ENCODE measurements around the gene GLTP. TPM values are rescaled to one million over a fixed set of nuclear protein-coding genes. Genes with fewer than 3 reads are reported as not detected.

GLTP gene
- total and polyA plus RNA-seq, 4 donors: 8.5 to 12.8 (median 8.7) TPM

DNA sequence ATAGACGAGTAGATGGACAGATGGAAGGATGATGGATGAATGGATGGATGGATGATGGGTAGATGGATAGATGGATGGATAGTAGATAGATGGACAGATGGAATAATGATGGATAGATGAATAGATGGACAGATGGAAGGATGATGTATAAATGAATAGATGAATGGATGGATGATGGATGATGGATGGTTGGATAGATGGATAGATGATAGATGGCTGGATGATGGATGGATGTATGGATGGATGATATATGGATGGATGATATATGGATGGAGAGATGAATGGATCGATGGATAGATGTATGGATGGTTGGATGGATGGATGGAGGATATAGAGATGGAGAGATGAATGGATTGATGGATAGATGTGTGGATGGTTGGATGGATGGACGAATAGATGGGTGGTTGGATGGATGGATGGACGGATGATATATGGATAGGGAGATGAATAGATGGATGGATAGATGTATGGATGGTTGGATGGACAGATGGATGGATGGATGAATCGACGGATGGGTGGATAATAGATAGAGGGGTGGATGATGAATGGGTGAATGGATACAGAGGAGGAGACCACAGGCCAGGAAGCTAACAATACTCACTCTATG lies 66.4 kb downstream of the GLTP start (continued):
- TF ChIP-seq, protein P1, sequence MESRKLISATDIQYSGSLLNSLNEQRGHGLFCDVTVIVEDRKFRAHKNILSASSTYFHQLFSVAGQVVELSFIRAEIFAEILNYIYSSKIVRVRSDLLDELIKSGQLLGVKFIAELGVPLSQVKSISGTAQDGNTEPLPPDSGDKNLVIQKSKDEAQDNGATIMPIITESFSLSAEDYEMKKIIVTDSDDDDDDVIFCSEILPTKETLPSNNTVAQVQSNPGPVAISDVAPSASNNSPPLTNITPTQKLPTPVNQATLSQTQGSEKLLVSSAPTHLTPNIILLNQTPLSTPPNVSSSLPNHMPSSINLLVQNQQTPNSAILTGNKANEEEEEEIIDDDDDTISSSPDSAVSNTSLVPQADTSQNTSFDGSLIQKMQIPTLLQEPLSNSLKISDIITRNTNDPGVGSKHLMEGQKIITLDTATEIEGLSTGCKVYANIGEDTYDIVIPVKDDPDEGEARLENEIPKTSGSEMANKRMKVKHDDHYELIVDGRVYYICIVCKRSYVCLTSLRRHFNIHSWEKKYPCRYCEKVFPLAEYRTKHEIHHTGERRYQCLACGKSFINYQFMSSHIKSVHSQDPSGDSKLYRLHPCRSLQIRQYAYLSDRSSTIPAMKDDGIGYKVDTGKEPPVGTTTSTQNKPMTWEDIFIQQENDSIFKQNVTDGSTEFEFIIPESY (IDR thresholded peaks at IDR 0.05): no peak
- no peak for TF ChIP-seq TAF1 (conservative IDR thresholded peaks at IDR 0.05)
- TF ChIP-seq YY1 (IDR thresholded peaks at IDR 0.05): no peak
- TF ChIP-seq RAD21 (IDR thresholded peaks at IDR 0.05): no peak
- TF ChIP-seq, protein P2, sequence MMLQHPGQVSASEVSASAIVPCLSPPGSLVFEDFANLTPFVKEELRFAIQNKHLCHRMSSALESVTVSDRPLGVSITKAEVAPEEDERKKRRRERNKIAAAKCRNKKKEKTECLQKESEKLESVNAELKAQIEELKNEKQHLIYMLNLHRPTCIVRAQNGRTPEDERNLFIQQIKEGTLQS (IDR thresholded peaks at IDR 0.05): no peak

- Histone ChIP-seq H3K27ac (ENCODE audit: low read depth in 1 of 2, low read length in 2 of 2) (no peak overlapping the region), H3K4me1 (ENCODE audit: control insufficient read depth in 4 of 4, insufficient read depth in 4 of 4, low read length in 3 of 4) (no peaks in the 10 kb centered on the region), H3K27me3 (ENCODE audit: control insufficient read depth in 4 of 4, insufficient read depth in 4 of 4, low read length in 3 of 4) (no peaks in the 10 kb centered on the region), H3K9me3 (ENCODE audit: control insufficient read depth in 4 of 4, low read length in 3 of 4) (no peaks in the 10 kb centered on the region), H3K9ac (ENCODE audit: low read depth in 1 of 2, low read length in 2 of 2) (no peak overlapping the region), H3K4me3 (ENCODE audit: low read depth in 1 of 3, low read length in 3 of 3) (no peak overlapping the region), H3K36me3 (ENCODE audit: control insufficient read depth in 4 of 4, insufficient read depth in 3 of 4, low read depth in 1 of 4, low read length in 3 of 4) (peaks cover 0 to 30% (median 12%) of the 10 kb centered on the region in 4 donors)
- WGBS: 69% methylated on average over 5 of the region's 5 CpGs
- DNase-seq (ENCODE audit: low spot score): no peak
- TF ChIP-seq, protein P3, sequence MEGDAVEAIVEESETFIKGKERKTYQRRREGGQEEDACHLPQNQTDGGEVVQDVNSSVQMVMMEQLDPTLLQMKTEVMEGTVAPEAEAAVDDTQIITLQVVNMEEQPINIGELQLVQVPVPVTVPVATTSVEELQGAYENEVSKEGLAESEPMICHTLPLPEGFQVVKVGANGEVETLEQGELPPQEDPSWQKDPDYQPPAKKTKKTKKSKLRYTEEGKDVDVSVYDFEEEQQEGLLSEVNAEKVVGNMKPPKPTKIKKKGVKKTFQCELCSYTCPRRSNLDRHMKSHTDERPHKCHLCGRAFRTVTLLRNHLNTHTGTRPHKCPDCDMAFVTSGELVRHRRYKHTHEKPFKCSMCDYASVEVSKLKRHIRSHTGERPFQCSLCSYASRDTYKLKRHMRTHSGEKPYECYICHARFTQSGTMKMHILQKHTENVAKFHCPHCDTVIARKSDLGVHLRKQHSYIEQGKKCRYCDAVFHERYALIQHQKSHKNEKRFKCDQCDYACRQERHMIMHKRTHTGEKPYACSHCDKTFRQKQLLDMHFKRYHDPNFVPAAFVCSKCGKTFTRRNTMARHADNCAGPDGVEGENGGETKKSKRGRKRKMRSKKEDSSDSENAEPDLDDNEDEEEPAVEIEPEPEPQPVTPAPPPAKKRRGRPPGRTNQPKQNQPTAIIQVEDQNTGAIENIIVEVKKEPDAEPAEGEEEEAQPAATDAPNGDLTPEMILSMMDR (IDR thresholded peaks at IDR 0.05; ENCODE audit: low read depth, low read length, missing input control): peak; percentile 12
- TF ChIP-seq GABPA (IDR thresholded peaks at IDR 0.05 in 1 of 2, conservative IDR thresholded peaks at IDR 0.05 in 1 of 2) (no peak), RAD21 (IDR thresholded peaks at IDR 0.05) (peak in 1 of 2 donors; percentile 41), NR2F2 (IDR thresholded peaks at IDR 0.05) (no peak), FOXA2 (IDR thresholded peaks at IDR 0.05) (no peak), MAX (IDR thresholded peaks at IDR 0.05) (no peak), TAF1 (conservative IDR thresholded peaks at IDR 0.05) (no peak)
- TF ChIP-seq, protein P2 (IDR thresholded peaks at IDR 0.05): no peak
Observed at GRCh38 chr12:109811624-109811995, 68.7 kb downstream of the GLTP start.

GRCh38 chr12:109810954-109811623 lies 69.3 kb downstream of the GLTP start:
- Histone ChIP-seq H3K9me3 (ENCODE audit: control insufficient read depth in 4 of 4, low read length in 3 of 4) (no peaks in the 10 kb centered on the region), H3K4me1 (ENCODE audit: control insufficient read depth in 4 of 4, insufficient read depth in 4 of 4, low read length in 3 of 4) (no peaks in the 10 kb centered on the region), H3K36me3 (ENCODE audit: control insufficient read depth in 4 of 4, insufficient read depth in 3 of 4, low read depth in 1 of 4, low read length in 3 of 4) (peaks cover 0 to 30% (median 12%) of the 10 kb centered on the region in 4 donors), H3K27me3 (ENCODE audit: control insufficient read depth in 4 of 4, insufficient read depth in 4 of 4, low read length in 3 of 4) (no peaks in the 10 kb centered on the region), H3K27ac (ENCODE audit: low read depth in 1 of 2, low read length in 2 of 2) (no peak overlapping the region), H3K4me3 (ENCODE audit: low read depth in 1 of 3, low read length in 3 of 3) (no peak overlapping the region), H3K9ac (ENCODE audit: low read depth in 1 of 2, low read length in 2 of 2) (no peak overlapping the region)
- WGBS: 92% methylated on average over 10 of the region's 10 CpGs
- no peak for DNase-seq (ENCODE audit: low spot score)
- TF ChIP-seq EGR1 (IDR thresholded peaks at IDR 0.05; ENCODE audit: low read depth in 2 of 2) (no peak), SP1 (IDR thresholded peaks at IDR 0.05) (no peak), RXRA (IDR thresholded peaks at IDR 0.05) (no peak), GABPA (IDR thresholded peaks at IDR 0.05 in 1 of 2, conservative IDR thresholded peaks at IDR 0.05 in 1 of 2) (no peak), TAF1 (conservative IDR thresholded peaks at IDR 0.05) (no peak), FOXA1 (IDR thresholded peaks at IDR 0.05) (no peak), REST (IDR thresholded peaks at IDR 0.05) (no peak), RAD21 (IDR thresholded peaks at IDR 0.05) (no peak), HNF4A (conservative IDR thresholded peaks at IDR 0.05) (no peak), NR2F2 (IDR thresholded peaks at IDR 0.05) (no peak), YY1 (IDR thresholded peaks at IDR 0.05) (no peak), HNF4G (IDR thresholded peaks at IDR 0.05) (no peak)
- TF ChIP-seq, protein P3 (IDR thresholded peaks at IDR 0.05; ENCODE audit: low read depth, low read length, missing input control): no peak
- TF ChIP-seq, protein P2 (IDR thresholded peaks at IDR 0.05): no peak
